ENCODE measurements around the gene ESYT3.

ESYT3 gene

DNA sequence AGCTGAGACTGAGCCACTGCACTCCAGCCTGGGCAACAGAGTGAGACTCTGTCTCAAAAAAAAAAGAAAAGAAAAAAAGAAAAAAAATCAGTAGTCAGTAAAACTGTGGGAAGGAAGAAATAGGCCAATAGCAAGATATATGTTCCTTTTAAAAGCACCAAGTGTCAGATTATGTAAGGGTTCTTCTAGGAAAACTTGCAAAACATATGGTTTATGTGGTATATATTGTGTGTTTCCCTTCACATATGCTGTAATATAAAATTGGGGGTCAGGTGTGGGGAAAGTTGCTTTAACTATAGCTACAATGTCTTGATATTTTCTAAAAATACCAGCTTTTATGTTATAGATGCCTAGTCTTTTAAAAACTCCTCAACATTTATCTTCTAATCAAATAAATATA lies 64.6 kb downstream of the ESYT3 start:
- H4K91ac ChIP-seq (ENCODE audit: low read length), result no peak overlapping the region
- no peak overlapping the region for H2AFZ ChIP-seq (ENCODE audit: low read depth, low read length)
- H4K8ac ChIP-seq (ENCODE audit: low read length), result no peak overlapping the region
- no peak overlapping the region for H3K27ac ChIP-seq (ENCODE audit: low read length, poor library complexity, severe bottlenecking)
- no peak overlapping the region for H2BK12ac ChIP-seq (ENCODE audit: low read length in 2 of 2)
- H3K18ac ChIP-seq (ENCODE audit: low read depth in 1 of 2, low read length in 2 of 2), result no peak overlapping the region
- no peak for DNase-seq
- H3K27me3 ChIP-seq (ENCODE audit: control insufficient read depth in 1 of 2, insufficient read depth in 1 of 2, low read length in 2 of 2), result no peaks in the 10 kb centered on the region
- no peak overlapping the region for H2BK15ac ChIP-seq (ENCODE audit: low read depth, poor library complexity, severe bottlenecking)
- no peak overlapping the region for H3K9ac ChIP-seq (ENCODE audit: low read length)
- H3K9me3 ChIP-seq (ENCODE audit: control insufficient read depth, low read length), result no peaks in the 10 kb centered on the region
- no peak overlapping the region for H2BK5ac ChIP-seq (ENCODE audit: low read depth, low read length, poor library complexity, severe bottlenecking)
- H3K4me2 ChIP-seq (ENCODE audit: low read length, poor library complexity, severe bottlenecking), result no peak overlapping the region
- H3K4me1 ChIP-seq (ENCODE audit: control insufficient read depth, insufficient read depth, low read depth, low read length), result no peaks in the 10 kb centered on the region
- no peak overlapping the region for H2BK120ac ChIP-seq (ENCODE audit: low read depth, low read length)
- H3K79me1 ChIP-seq (replicated peaks; ENCODE audit: low read length, poor library complexity, severe bottlenecking), result no peaks in the 10 kb centered on the region
- no peak overlapping the region for H2AK5ac ChIP-seq (ENCODE audit: low read length, severe bottlenecking)
- no peak overlapping the region for H3K23ac ChIP-seq (ENCODE audit: low read length in 2 of 2)
- H3K4ac ChIP-seq (ENCODE audit: low read depth in 1 of 2, low read length in 2 of 2), result no peak overlapping the region
- H3K36me3 ChIP-seq (ENCODE audit: control insufficient read depth in 1 of 2, insufficient read depth in 2 of 2, low read depth in 1 of 2, low read length in 2 of 2), result peaks cover 0 to 6% of the 10 kb centered on the region in 2 experiments
- H3K14ac ChIP-seq (ENCODE audit: low read length in 2 of 2), result no peak overlapping the region
- no peak overlapping the region for H3K4me3 ChIP-seq (ENCODE audit: insufficient read depth in 1 of 2, low read depth in 1 of 2, low read length in 2 of 2)

DNA sequence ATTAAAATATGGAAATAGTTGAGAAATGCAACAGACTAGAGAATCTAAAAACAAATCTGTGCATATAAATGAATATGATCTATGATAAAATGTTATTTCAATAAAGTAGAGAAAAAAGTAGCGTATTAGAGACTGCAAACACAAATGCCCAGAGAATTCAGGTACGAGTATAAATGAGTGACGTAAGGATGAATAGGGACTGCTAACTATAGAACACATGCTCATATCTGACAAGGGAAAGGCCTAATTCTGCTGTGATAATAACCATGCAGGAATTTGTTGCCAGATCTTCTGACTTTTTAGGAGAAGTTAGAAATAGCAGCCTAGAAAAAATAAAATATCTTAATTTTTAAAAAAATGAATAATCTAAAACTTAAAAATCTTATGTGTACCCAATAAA lies 73.1 kb downstream of the ESYT3 start:
- 100% methylated on average over 3 of the region's 3 CpGs for WGBS
- Histone ChIP-seq H3K36me3 (ENCODE audit: control insufficient read depth in 1 of 2, insufficient read depth in 2 of 2, low read depth in 1 of 2, low read length in 2 of 2) (no peaks in the 10 kb centered on the region), H2BK12ac (ENCODE audit: low read length in 2 of 2) (no peak overlapping the region), H3K4me3 (ENCODE audit: insufficient read depth in 1 of 2, low read depth in 1 of 2, low read length in 2 of 2) (no peak overlapping the region), H3K23ac (ENCODE audit: low read length in 2 of 2) (no peak overlapping the region), H3K14ac (ENCODE audit: low read length in 2 of 2) (no peak overlapping the region), H3K4me2 (ENCODE audit: low read length, poor library complexity, severe bottlenecking) (no peak overlapping the region), H3K27me3 (ENCODE audit: control insufficient read depth in 1 of 2, insufficient read depth in 1 of 2, low read length in 2 of 2) (no peaks in the 10 kb centered on the region), H3K79me1 (replicated peaks; ENCODE audit: low read length, poor library complexity, severe bottlenecking) (peaks cover 2% of the 10 kb centered on the region), H2BK120ac (ENCODE audit: low read depth, low read length) (no peak overlapping the region), H3K9me3 (ENCODE audit: control insufficient read depth, low read length) (no peaks in the 10 kb centered on the region), H3K4ac (ENCODE audit: low read depth in 1 of 2, low read length in 2 of 2) (no peak overlapping the region), H2BK5ac (ENCODE audit: low read depth, low read length, poor library complexity, severe bottlenecking) (no peak overlapping the region), H2BK15ac (ENCODE audit: low read depth, poor library complexity, severe bottlenecking) (no peak overlapping the region), H4K8ac (ENCODE audit: low read length) (no peak overlapping the region), H2AK5ac (ENCODE audit: low read length, severe bottlenecking) (no peak overlapping the region), H3K9ac (ENCODE audit: low read length) (no peak overlapping the region), H3K27ac (ENCODE audit: low read length, poor library complexity, severe bottlenecking) (no peak overlapping the region), H3K18ac (ENCODE audit: low read depth in 1 of 2, low read length in 2 of 2) (no peak overlapping the region), H3K4me1 (ENCODE audit: control insufficient read depth, insufficient read depth, low read depth, low read length) (no peaks in the 10 kb centered on the region), H4K91ac (ENCODE audit: low read length) (no peak overlapping the region), H2AFZ (ENCODE audit: low read depth, low read length) (no peak overlapping the region)
- DNase-seq, result no peak

DNA sequence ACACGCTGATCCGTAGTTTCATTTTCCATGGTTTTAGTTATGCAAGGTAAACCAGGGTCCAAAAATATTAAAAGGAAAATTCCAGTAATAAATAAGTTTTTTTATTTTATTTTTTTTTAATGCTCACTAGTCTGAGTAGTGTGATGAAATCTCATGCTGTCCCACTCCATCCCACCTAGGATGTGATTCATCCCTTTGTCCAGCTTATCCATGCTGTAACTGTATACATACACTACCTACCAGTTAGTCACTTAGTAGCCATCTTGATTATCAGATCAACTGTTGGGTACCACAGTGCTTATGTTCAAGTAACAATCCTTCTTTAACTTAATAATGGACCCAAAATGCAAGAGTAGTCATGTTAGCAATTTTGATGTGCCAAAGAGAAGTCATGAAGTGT lies 75.2 kb downstream of the ESYT3 start:
- no peak overlapping the region for H2AFZ ChIP-seq (ENCODE audit: low read depth, low read length)
- no peak for DNase-seq
- H3K9me3 ChIP-seq (ENCODE audit: control insufficient read depth, low read length), result no peaks in the 10 kb centered on the region
- H2BK12ac ChIP-seq (ENCODE audit: low read length in 2 of 2), result no peak overlapping the region
- no peak overlapping the region for H3K9ac ChIP-seq (ENCODE audit: low read length)
- no peak overlapping the region for H4K8ac ChIP-seq (ENCODE audit: low read length)
- H3K23ac ChIP-seq (ENCODE audit: low read length in 2 of 2), result no peak overlapping the region
- no peak overlapping the region for H3K4me3 ChIP-seq (ENCODE audit: insufficient read depth in 1 of 2, low read depth in 1 of 2, low read length in 2 of 2)
- H2BK5ac ChIP-seq (ENCODE audit: low read depth, low read length, poor library complexity, severe bottlenecking), result no peak overlapping the region
- H3K14ac ChIP-seq (ENCODE audit: low read length in 2 of 2), result no peak overlapping the region
- no peak overlapping the region for H2BK15ac ChIP-seq (ENCODE audit: low read depth, poor library complexity, severe bottlenecking)
- H3K4me2 ChIP-seq (ENCODE audit: low read length, poor library complexity, severe bottlenecking), result no peak overlapping the region
- no peaks in the 10 kb centered on the region for H3K27me3 ChIP-seq (ENCODE audit: control insufficient read depth in 1 of 2, insufficient read depth in 1 of 2, low read length in 2 of 2)
- no CpG with 5 or more reads among the region's 2 CpGs for WGBS
- H3K27ac ChIP-seq (ENCODE audit: low read length, poor library complexity, severe bottlenecking), result no peak overlapping the region
- no peaks in the 10 kb centered on the region for H3K36me3 ChIP-seq (ENCODE audit: control insufficient read depth in 1 of 2, insufficient read depth in 2 of 2, low read depth in 1 of 2, low read length in 2 of 2)
- no peak overlapping the region for H3K4ac ChIP-seq (ENCODE audit: low read depth in 1 of 2, low read length in 2 of 2)
- H3K79me1 ChIP-seq (replicated peaks; ENCODE audit: low read length, poor library complexity, severe bottlenecking), result peaks cover 2% of the 10 kb centered on the region
- no peaks in the 10 kb centered on the region for H3K4me1 ChIP-seq (ENCODE audit: control insufficient read depth, insufficient read depth, low read depth, low read length)
- no peak overlapping the region for H2AK5ac ChIP-seq (ENCODE audit: low read length, severe bottlenecking)
- H4K91ac ChIP-seq (ENCODE audit: low read length), result no peak overlapping the region
- no peak overlapping the region for H2BK120ac ChIP-seq (ENCODE audit: low read depth, low read length)
- H3K18ac ChIP-seq (ENCODE audit: low read depth in 1 of 2, low read length in 2 of 2), result no peak overlapping the region

DNA sequence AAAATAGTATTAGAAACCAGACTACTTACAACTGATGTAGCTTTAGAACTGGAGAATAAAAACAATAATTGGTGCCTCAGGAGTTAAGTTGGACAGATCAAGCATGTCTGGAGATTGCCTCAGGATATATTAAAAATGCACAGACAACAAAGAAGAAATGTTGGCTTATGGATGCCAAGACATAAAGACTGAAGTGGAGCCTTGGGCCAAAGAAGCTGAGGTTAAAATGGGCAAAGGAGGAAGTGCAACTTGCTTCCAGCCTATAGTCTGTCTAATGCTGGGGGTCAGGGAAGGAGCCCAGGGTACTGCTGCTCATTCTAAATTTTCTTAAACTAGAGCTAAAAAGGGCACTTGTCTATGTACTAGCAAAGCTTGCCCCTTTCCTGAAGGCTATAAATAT lies 77.5 kb downstream of the ESYT3 start:
- no peak overlapping the region for H3K23ac ChIP-seq (ENCODE audit: low read length in 2 of 2)
- H3K4me3 ChIP-seq (ENCODE audit: insufficient read depth in 1 of 2, low read depth in 1 of 2, low read length in 2 of 2), result no peak overlapping the region
- no peak overlapping the region for H3K18ac ChIP-seq (ENCODE audit: low read depth in 1 of 2, low read length in 2 of 2)
- no peak overlapping the region for H3K14ac ChIP-seq (ENCODE audit: low read length in 2 of 2)
- DNase-seq, result no peak
- H2AK5ac ChIP-seq (ENCODE audit: low read length, severe bottlenecking), result no peak overlapping the region
- no peak overlapping the region for H4K8ac ChIP-seq (ENCODE audit: low read length)
- no peak overlapping the region for H4K91ac ChIP-seq (ENCODE audit: low read length)
- H3K4me1 ChIP-seq (ENCODE audit: control insufficient read depth, insufficient read depth, low read depth, low read length), result no peaks in the 10 kb centered on the region
- H3K9ac ChIP-seq (ENCODE audit: low read length), result no peak overlapping the region
- H3K27ac ChIP-seq (ENCODE audit: low read length, poor library complexity, severe bottlenecking), result no peak overlapping the region
- H3K4ac ChIP-seq (ENCODE audit: low read depth in 1 of 2, low read length in 2 of 2), result no peak overlapping the region
- no peaks in the 10 kb centered on the region for H3K36me3 ChIP-seq (ENCODE audit: control insufficient read depth in 1 of 2, insufficient read depth in 2 of 2, low read depth in 1 of 2, low read length in 2 of 2)
- no peak overlapping the region for H2AFZ ChIP-seq (ENCODE audit: low read depth, low read length)
- peaks cover 2% of the 10 kb centered on the region for H3K79me1 ChIP-seq (replicated peaks; ENCODE audit: low read length, poor library complexity, severe bottlenecking)
- no peak overlapping the region for H2BK12ac ChIP-seq (ENCODE audit: low read length in 2 of 2)
- no peak overlapping the region for H2BK5ac ChIP-seq (ENCODE audit: low read depth, low read length, poor library complexity, severe bottlenecking)
- H2BK120ac ChIP-seq (ENCODE audit: low read depth, low read length), result no peak overlapping the region
- no peak overlapping the region for H2BK15ac ChIP-seq (ENCODE audit: low read depth, poor library complexity, severe bottlenecking)
- H3K27me3 ChIP-seq (ENCODE audit: control insufficient read depth in 1 of 2, insufficient read depth in 1 of 2, low read length in 2 of 2), result no peaks in the 10 kb centered on the region
- no peaks in the 10 kb centered on the region for H3K9me3 ChIP-seq (ENCODE audit: control insufficient read depth, low read length)
- H3K4me2 ChIP-seq (ENCODE audit: low read length, poor library complexity, severe bottlenecking), result no peak overlapping the region
